ENCODE data around the gene PARP6.

The PARP6 gene

DNA sequence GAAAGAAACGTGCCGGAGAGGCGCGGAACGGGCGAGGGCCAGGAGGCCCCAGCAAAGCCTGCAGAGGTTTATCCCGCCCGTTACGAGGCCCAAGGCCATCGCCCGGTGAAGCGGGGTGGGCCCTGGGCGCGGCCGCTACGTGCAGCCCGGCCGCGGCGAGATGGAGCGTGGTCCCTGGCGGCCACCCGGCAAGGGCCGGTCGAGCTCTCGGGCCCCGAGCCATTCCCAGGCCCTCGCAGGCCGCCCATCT is 42.5 kb downstream of the PARP6 start:
- DNase-seq: no peak

DNA sequence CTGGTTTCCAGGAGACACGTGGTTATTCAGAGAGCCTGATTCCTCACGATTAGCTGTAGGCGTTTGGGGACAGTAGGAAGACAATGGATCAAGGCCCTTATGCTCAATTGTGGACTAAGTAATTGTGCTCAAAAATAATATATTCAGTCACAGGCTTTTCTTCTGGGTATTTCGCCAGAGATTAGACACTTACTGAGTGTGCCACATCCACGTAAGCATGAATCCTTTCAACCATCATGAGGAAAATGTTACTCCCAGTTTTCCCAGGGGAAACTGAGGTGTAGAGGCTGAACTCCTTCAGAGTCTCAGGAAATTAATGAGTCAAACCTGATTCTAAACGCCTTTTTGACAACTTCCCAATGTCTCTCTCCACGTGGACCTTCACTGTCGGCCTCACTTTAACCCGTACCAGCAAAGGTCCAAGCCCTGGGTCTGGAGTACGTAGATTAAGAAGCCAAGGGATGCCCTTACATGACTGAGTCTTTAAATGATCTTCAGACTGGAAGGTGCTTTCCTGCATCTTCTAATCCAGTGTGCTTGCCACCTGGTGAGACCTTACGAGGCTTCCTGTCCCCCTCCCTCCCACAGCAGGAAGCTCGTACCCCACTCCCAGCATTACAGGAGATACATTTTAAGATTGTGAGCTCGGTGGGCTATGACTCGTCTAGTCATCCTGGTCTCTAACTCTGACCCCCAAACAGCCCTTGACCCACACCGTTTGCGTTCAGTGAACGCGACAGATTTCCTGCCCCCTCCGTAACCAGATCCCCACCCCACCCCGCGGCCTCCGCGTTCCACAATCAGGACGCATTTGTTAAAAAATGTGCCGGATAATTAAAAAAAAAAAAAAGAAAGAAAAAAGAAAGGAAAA is 43.0 kb downstream of the PARP6 start:
- no peak for DNase-seq

DNA sequence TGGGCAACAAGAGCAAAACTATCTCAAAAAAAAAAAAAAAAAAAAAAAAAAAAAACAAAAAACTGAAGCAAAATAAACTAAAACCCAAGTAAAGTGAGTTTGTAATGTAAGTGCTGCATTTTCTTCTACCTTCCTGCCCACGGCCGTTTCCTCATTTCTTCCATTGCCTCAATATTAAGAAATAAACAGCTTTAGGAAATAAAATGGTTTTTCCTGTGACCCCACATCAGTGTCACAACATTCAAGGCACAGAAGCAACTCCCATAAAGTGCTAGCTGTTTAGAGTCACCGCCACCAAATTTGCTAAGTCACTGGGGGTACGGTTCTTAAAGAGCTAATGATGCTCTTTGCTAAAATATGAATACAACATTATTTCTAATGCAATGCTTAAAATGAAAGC is 44.6 kb downstream of the PARP6 start:
- DNase-seq: no peak

DNA sequence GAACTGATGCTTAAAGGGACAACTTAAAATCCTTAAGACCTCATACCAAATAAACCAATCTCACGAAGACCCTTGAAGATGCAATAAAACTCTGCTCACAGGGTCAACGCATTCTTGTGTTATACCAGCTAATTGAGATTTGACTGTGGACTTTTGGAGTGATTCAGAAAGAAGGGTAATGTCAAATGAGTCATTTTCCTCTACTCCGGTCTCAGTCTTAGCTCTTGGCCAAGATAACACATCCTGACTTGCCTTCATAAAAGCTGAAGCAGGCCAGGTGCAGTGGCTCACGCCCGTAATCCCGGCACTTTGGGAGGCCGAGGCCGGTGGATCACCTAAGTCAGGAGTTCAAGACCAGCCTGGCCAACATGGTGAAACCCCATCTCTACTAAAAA is 45.2 kb downstream of the PARP6 start:
- DNase-seq: no peak

DNA sequence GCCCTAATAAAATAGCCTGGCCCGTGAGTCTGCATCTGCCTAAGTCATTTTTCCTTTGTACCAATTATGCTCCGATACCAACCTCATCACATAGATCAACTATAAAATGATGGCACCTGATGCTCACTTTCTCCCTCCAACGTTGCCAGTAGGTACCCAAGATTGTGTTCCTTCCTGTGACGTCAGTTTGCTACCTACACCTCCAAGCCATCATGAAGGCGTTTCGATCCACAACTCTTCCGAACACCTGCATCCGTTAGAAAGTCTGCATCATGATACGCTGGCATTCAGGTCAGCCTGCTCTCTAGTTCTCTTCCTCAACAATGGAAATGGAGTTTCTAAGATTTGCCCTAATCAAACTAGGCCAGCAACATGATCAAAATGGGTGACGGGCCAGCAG is 49.1 kb downstream of the PARP6 start:
- no peak for DNase-seq

DNA sequence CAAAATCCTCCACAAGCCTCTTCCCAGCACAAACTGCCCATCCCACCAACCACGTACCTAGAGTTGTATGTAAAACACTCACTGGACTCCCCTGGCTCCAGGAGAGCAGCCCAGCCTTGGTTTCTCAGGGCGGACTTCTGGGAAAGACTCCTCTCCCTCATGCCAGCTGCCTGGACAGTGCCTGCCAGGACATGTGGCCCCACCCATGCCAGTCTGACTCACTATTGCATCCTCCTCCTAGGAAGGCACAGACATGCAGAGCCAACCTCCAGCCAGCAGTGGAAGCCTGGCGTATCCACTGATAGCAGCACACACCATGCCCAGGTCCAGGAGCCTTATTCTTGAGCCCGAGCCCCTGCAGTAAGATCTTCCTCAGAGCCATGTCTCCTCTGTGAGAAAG is 50.0 kb downstream of the PARP6 start:
- DNase-seq: no peak

DNA sequence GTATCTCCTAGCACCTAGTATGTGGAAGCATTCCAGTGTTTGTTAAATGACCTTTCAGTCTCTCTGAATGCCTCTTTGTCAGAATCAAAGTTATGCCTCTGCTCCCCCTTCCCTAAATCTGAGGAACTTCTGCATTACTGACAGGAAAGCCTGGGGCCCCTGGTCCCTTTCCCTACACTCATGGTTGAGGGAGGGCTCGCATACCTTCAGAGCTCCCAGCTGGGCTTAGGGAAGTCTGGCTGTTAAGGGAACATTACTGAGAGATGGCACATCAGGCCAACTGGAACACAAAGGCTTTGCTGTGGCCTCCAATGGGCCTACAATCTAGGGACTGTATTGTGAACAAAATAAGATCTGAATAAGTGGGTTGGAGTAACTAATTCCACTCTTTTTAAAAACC is 51.7 kb downstream of the PARP6 start:
- DNase-seq: no peak

DNA sequence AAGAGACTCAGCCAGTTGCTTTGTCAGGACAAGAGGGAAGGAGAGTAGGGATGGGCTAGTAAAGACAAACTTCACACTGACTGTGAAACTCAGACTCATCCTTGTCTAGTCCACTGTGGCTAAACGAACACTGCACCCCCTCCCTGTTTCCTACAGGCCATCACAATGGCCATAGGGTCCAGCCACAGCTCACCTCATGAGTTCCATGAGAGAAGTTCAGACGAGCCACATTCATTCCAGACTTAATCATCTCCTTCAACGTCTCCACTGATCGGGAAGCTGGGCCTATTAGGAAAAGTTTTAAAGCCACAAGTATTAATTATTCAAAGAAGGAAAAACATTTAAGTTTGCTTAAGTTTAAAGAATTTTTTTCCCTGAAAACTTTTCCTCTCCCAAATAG is 55.1 kb downstream of the PARP6 start:
- DNase-seq: no peak

DNA sequence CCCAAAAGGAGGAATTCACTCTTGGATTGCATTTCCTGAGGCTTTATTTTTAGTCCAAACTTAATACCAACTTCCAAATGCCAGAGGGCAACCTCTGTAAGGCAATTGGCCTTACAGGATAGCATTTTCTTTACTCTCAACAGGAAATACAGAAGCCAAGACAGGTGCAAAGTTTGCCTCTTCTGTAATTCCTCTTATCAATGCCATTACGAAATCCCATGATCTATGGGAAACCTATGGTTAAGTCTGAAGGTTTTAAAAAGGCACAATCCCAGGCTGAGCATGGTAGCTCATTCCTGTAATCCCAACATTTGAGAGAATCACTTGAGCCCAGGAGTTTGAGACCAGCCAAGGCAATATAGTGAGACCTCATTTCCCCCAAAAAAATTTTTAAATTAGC is 56.3 kb downstream of the PARP6 start:
- DNase-seq: no peak

DNA sequence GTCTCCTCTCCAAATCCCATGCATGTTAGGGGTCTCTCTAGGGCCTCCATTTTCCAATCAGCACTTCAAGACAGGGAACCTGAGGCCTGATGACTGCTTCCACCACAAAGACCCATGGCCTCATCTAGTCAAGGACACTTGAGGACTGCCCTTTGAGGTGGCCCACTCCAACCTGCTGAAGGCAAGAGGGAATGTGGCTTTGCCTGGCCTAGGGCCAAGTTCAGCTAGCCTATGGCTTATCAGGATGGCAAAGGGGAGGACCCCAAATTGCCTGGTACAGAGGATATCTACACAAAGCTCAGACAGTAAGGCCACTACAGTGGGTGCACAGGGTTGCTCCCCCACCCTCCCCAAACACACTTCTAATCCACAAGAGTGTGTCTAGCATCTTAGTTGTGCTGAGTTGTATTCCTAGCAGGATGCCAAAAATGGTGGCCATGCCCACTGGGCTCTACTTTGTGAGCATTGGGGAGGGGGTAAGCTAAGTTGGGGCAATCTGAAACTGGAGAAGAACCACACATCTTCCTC is 64.7 kb downstream of the PARP6 start:
- DNase-seq: no peak

DNA sequence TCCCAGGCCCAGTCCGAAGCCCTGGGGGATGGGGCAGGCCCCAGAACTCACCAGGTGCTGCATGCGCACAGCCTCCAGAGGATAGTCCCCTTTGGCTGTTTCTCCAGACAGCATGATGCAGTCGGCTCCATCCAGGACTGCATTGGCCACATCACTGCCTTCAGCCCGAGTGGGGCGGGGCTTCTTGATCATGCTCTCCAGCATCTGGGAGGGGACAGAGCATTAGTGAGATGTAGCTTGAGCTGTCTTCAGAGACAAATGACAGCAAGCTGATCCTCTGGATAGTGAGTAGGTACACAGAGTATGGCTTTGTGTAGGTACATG is 65.7 kb downstream of the PARP6 start:
- no peak for DNase-seq

DNA sequence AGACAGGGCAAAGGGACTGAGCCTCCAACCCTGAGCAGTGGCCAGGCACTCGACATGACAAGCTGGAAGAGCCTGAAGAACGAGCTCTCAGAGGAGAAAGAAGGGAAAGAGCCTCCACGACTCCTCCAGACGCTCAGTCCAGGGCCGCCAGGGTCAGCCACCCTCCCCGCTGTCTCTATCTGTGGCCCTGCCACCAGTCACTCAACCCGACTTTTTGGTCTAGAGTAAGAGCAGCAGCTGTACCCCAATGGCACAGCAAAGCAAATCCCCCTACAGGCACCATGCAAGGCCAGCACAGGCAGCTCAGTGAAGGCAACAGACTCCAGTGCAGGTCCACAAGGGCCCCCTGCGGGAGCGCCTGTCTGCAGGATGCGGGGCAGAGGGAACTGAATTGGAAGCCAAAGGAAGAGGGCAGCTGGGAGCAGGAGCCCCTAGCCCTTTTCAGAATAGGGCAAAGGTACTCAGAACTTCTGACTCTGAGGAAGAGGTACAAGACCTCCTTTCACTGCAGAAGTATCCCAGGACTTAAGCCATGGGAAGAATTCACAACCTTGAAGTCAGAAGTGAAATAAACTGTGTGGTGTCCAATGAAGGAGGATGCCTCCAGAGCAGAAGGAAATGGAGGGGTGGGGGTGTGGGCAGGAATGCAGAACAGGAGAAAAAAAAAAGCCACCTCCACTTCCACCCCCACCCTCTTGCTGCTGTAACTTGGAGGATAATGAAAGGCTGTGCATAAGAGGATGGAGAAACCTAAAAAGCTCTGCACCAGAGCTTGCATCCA is 66.3 kb downstream of the PARP6 start:
- no peak for DNase-seq

DNA sequence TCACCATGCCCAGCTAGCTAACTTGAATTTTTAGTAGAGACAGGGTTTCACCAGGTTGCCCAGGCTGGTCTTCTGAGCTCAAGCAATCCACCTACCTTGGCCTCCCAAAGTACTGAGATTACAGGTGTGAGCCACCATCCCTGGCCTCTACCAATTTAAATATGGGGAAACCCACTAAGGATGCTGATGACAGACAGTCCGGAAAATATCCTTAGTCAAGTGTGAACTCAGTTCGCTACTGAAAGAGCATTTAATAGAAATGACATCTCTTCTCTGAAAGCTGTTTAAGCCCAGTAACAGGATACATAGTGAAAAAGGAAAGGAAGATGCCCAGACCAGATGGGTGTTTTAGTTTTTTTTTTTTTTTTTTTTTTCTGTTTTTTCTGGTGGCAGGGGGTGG is 67.1 kb downstream of the PARP6 start:
- DNase-seq: no peak

DNA sequence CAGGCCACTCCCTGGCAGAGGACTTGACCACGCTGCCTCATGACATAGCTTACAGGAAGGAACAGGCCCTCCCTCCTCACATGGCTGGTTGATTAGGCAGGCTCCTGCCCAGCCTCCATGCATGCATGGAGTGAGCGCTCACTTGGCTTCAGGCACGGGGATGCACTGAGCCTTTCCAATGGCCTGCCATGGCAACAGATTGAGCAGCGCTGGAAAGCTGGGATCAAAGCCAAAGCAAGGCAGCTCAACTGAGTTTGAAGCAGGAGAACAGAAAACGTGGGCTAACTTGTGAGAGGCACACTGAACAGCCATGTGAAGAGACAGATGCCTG is 68.9 kb downstream of the PARP6 start:
- DNase-seq: peak; percentile 50

DNA sequence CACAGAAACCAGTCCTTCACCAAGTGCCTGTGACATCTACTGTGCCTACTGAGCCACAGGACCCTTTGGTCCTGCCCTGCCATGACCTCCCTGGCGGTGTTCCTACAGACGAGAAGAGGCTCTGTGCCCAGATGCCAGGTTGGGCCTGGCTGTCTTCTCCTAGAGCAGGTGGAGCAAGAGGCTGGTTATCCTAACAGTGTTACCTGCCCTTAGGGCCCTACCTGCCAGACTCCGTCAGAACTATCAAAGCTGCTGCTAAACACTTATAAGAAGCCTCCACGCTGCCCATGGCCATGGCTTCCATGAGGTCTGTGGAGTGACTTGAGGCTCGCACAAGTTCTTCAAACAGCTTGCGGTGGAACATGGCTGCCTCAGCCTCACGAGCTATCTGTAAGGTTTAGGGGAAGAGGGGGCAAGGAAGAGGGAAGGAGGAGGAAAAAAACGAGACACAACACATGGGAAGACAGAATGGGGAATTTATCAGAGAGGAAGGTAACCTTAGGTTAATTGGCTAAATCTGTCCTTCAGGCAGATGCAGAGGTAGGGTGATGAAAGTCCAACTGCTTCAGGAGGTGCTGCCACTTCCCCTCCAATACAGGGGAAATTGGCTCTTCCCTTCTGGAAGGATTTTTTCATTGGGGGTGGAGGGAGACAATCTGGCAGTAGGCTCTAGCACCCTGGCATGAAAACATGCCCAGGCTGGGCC is 69.4 kb downstream of the PARP6 start:
- DNase-seq: no peak

DNA sequence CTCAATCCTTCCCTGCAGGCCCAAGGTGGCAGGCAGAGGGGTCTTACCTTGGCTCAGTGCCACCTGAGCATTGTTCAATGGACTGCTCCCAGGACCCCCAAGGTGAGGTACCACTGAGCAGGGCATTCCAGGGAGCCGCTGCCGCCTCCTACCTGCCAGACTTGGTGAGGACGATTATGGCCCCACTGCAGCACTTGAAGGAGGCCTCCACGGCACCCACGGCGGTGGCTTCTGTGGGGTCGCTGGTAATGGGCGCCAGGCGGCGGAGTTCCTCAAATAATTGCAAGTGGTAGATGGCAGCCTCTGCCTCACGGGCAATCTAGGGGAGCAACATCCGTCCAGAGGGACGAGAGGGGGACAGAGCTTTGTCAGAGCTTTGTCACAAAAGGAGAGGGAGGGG is 70.1 kb downstream of the PARP6 start:
- no peak for DNase-seq

DNA sequence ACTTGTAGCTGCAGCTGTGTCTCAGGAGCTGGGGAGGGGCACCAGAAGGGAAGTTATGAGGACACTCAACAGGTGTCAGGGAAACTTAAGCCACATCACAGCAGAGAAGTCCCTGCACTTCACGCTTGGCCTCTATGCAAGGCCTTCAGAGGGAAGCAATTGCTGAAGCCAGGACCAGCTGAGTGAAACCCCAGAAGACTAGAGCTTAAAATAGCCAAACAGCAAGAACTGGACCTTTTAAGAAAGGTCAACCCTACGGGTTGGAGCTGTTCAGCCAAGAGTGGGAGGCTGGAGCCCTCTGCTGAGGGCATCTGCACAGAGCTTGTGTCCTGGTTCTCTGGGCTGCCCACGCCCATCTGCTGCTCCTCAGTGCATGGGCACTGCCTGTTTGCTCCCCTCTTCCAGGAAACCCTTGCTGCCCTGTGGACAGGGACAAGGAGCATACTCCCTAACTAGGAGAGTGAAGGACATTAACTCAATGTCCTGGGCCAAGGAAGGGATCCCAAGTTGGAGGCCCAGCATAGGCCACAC is 70.9 kb downstream of the PARP6 start:
- no peak for DNase-seq

DNA sequence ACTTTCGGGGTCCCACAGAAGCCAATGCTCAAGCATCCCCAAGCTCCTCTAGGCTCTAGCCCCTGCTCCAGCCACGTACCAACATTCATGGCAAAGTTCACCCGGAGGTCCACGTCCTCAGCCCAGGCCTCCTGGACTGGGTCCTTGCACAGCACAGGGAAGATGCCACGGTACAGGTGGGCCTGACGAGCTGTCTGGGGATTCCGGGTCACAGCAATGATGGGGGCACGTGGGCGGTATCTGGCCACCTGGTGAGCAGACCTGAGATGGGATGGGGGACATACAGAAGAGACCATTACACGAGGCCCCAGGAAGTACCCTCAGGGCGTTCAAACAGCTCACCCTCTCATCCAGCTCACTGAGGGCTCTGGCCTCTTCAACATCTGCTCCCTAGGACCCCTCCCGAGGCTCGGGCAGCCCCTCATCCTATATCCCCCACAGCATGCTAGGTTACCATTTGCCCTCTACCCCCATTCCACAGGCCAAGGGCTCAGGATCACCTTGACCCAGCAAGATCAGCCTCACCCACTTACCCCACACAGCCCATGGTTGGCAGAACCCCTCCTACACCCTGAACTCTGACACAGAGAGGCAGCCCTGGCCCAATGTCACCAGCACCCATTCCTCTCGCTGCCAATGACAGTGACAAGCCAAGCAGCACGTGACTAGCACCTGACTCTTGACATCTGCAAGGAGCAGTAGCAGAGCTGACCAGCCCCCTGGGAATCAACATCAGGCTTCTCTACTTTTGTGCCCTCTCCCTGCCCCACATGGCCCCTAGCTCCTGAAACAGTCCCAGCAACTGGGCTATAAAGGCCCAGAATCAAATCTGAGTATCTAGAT is 71.7 kb downstream of the PARP6 start:
- no peak for DNase-seq

DNA sequence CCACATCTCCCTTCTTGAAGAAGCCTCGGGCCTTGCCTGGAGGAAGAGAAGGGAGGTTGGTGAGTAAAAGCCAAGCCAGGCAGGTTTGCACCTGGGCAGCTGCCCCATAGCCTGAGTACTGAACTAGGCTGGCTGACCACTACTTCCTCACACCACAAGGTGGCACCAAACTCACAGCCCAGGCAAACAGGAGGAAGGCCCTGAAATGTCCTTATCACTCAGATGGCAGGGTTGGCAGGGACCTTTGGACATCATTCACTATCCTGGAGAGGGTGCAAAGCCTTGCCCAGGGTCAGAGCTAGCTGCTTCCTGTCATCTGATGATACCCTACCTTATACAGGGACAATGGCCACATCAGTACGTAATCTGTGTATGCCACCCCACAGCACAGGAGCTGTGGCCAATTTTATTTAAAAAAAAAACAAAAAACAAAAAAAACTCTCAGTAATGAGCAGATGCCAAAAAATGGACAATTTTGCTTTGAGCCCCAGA is 72.6 kb downstream of the PARP6 start:
- DNase-seq: peak; percentile 7

DNA sequence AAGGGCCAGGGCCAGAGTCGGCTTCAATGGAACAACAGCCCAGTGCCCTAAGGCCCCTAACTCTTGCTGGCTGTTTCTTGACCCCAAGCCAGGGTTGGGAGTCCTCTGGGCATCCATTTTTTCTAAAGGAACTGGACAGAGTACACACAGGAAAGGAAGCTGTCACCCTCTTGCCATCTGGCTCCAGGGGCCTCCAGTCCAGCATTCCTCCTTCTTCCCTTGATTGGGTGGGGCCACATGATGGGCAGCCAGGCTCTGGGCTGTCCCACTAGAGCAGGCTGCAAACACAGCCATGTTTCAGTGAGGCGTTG is 73.2 kb downstream of the PARP6 start:
- no peak for DNase-seq

DNA sequence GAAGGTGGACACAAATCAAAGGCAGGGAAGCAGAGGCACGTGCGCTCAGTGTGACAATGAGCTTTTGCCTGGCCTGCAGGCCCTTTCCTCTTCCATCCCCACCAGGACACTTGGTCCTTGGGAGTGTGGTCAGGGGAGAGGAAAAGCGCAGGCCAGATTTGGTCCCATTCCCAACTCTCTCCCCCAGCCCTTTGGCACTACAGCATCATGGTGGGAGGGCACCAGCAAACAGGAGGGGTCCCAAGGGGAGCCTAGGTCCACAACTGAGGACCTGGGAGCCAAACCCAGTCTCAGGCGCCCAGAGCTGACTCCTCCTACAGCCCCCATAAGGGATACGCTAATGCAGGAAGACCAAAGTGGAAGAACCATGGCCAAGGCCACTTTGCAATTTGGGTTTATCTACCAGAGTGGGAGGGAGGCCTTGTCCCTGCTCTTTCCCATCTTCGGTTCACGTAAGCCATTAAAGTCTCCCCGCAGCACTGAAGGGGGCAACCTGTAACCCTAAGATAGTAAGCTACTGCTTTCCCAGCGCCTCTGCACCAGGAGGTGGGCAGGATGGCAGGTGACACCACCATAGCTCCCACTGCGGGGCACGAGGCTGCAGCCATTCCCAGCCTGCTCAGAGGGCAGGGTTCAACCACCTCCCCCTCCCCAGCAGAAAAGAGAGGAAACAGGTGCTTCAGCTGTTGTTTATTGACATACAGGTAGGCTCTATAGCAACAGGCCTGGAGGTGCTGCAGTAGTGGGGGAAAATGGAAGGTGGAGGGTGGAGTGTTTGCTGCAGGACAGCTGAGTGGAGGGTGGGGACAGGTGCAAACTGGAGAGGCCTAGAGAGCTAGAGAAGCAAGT is 73.8 kb downstream of the PARP6 start:
- peak; percentile 30 for DNase-seq
